CD14-positive monocyte (primary cell): Measurements from ENCODE around the gene ACSL6. TPM values are rescaled to one million over a fixed set of nuclear protein-coding genes. Genes with fewer than 3 reads are reported as not detected.

ENCODE experiments used
- DNase-seq, 3 donors: peaks; one replicate each; pipeline ENCODE4 v3.0.0-alpha.2; 2011 to 2022
- H2AFZ ChIP-seq: 2 replicates; pipeline ENCODE4 v1.6.0; 2012; ENCODE audit warnings: mild to moderate bottlenecking, low read depth, low read length, inconsistent platforms; ENCODE audit not compliant: insufficient read depth, poor library complexity, severe bottlenecking
- H3K27ac ChIP-seq, 2 donors: 1 replicate in 1 of 2; 2 replicates in 1 of 2; pipeline ENCODE4 v1.5.1; 2012 to 2013; ENCODE audit warnings: low read length in 2 of 2, control low read depth in 1 of 2, inconsistent platforms in 1 of 2, low read depth in 1 of 2, mild to moderate bottlenecking in 1 of 2
- H3K27me3 ChIP-seq, 2 donors: one replicate each; pipeline versions ENCODE4 v1.6.0 to v1.6.1; 2011 to 2013; ENCODE audit warnings: low read length in 2 of 2; ENCODE audit not compliant: control insufficient read depth in 2 of 2, insufficient read depth in 2 of 2
- H3K36me3 ChIP-seq, 2 donors: replicated peaks in 1 of 2; 1 replicate in 1 of 2; 2 replicates in 1 of 2; pipeline versions ENCODE4 v1.5.1 to v1.6.1; 2012 to 2013; ENCODE audit warnings: low read length in 2 of 2, control low read depth in 1 of 2, inconsistent platforms in 1 of 2, mild to moderate bottlenecking in 1 of 2; ENCODE audit not compliant: insufficient read depth in 2 of 2, control insufficient read depth in 1 of 2
- H3K4me1 ChIP-seq, 2 donors: 1 replicate in 1 of 2; 2 replicates in 1 of 2; pipeline versions ENCODE4 v1.5.1 to v1.6.1; 2012 to 2013; ENCODE audit warnings: low read length in 2 of 2, control low read depth in 1 of 2, inconsistent platforms in 1 of 2, mild to moderate bottlenecking in 1 of 2, moderate library complexity in 1 of 2; ENCODE audit not compliant: insufficient read depth in 2 of 2, control insufficient read depth in 1 of 2
- H3K4me2 ChIP-seq: replicated peaks from 2 replicates; pipeline ENCODE3; 2012; ENCODE audit warnings: low read length, moderate library complexity, mild to moderate bottlenecking; ENCODE audit not compliant: poor library complexity, severe bottlenecking; ENCODE audit errors: extremely low read depth
- H3K4me3 ChIP-seq, 3 experiments: fragments of 200-600 bp in 1 of 3; sonication (generic) in 1 of 3; replicated peaks in 1 of 3; 1 replicate in 2 of 3; 2 replicates in 1 of 3; pipeline ENCODE4 v1.5.1; 2011 to 2013; ENCODE audit warnings: low read length in 3 of 3, mild to moderate bottlenecking in 3 of 3, control low read depth in 2 of 3, low read depth in 2 of 3, inconsistent platforms in 1 of 3, moderate library complexity in 1 of 3
- H3K79me2 ChIP-seq: 2 replicates; pipeline ENCODE4 v1.6.0; 2012; ENCODE audit warnings: mild to moderate bottlenecking, control low read depth, inconsistent platforms, low read length, moderate library complexity; ENCODE audit not compliant: insufficient read depth
- H3K9ac ChIP-seq: 2 replicates; pipeline ENCODE4 v1.6.0; 2017; ENCODE audit warnings: low read length, mild to moderate bottlenecking; ENCODE audit not compliant: insufficient read depth, poor library complexity, severe bottlenecking
- H3K9me3 ChIP-seq, 2 donors: replicated peaks in 1 of 2; 1 replicate in 1 of 2; 2 replicates in 1 of 2; pipeline versions ENCODE4 v1.5.1 to v1.6.1; 2012 to 2013; ENCODE audit warnings: low read length in 2 of 2, control low read depth in 1 of 2; ENCODE audit not compliant: control insufficient read depth in 1 of 2, insufficient read depth in 1 of 2
- H4K20me1 ChIP-seq: 2 replicates; pipeline ENCODE4 v1.6.0; 2012; ENCODE audit warnings: mild to moderate bottlenecking, low read length, control low read depth, moderate library complexity; ENCODE audit not compliant: insufficient read depth
- H3K27ac Mint-ChIP-seq, 7 donors: one replicate each; pipeline ENCODE4 v1.8.0; 2020; ENCODE audit warnings: mild to moderate bottlenecking in 7 of 7, mixed read lengths in 7 of 7, moderate library complexity in 6 of 7, inconsistent platforms in 2 of 7
- H3K27me3 Mint-ChIP-seq, 3 donors: one replicate each; pipeline ENCODE4 v1.8.0; 2021 to 2022; ENCODE audit warnings: low read depth in 3 of 3, mild to moderate bottlenecking in 3 of 3, mixed read lengths in 3 of 3, moderate library complexity in 3 of 3, inconsistent platforms in 1 of 3
- H3K36me3 Mint-ChIP-seq, 2 donors: one replicate each; pipeline ENCODE4 v1.8.0; 2020; ENCODE audit warnings: mixed read lengths in 2 of 2, inconsistent platforms in 1 of 2, mild to moderate bottlenecking in 1 of 2
- H3K4me1 Mint-ChIP-seq: one replicate; pipeline ENCODE4 v1.8.0; 2020; ENCODE audit warnings: mild to moderate bottlenecking, mixed read lengths
- H3K4me3 Mint-ChIP-seq, 2 donors: one replicate each; pipeline ENCODE4 v1.8.0; 2020; ENCODE audit warnings: mild to moderate bottlenecking in 2 of 2, mixed read lengths in 2 of 2, moderate library complexity in 1 of 2
- H3K9me3 Mint-ChIP-seq, 7 donors: one replicate each; pipeline ENCODE4 v1.8.0; 2020 to 2022; ENCODE audit warnings: mixed read lengths in 7 of 7, mild to moderate bottlenecking in 6 of 7, moderate library complexity in 6 of 7, inconsistent platforms in 2 of 7
- WGBS: methylation state at CpG from one replicate; pipeline ENCODE4 v1.1.5; 2013; ENCODE audit warnings: missing lambda C conversion rate; ENCODE audit not compliant: insufficient coverage; 5-methylcytosine and 5-hydroxymethylcytosine counted together
- intact Hi-C, 2 donors: fragments of 100-400 bp; cut with micrococcal nuclease; formaldehyde crosslinking; loops; one replicate each; pipeline versions ENCODE4 v1.15.0 to v1.15.1; 2023
- polyA plus RNA-seq, 3 donors: library from polyadenylated mRNA; depleted of rRNA in 1 of 3; unstranded in 2 of 3; stranded (reverse) in 1 of 3; fragments of 300-500 nt in 2 of 3; fragments of >200 nt in 1 of 3; fragmentation: Illumina TruSeq in 2 of 3; gene quantifications; 1 replicate in 2 of 3; 2 replicates in 1 of 3; pipeline ENCODE4 v1.2.3, GENCODE V29; 2012 to 2021
- TF ChIP-seq, protein P1 (sequence below): fragments of 200-600 bp; IDR thresholded peaks from one replicate; pipeline ENCODE4 v1.8.0; 2022; ENCODE audit warnings: antibody characterized with exemption, mild to moderate bottlenecking

The ACSL6 gene
- polyA plus RNA-seq, 3 donors = 0.45 TPM; not detected in 2

DNA sequence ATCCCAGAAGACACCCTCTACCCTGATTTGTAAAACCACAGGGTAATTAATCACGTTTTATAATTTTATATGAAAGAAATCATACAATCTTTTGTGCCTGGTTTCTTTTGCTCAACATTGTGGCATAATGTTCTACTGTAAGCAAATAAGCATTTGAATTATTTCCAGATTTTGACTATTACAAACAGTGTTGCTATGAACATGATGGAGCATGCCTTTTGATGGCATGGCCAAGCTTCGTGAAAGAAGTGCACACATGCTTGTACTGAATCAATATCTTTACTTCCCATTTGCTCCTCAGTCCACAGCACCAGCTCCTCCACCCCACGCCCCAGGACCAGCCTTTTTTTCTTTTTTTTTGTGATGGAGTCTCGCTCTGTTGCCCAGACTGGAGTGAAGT, 29.9 kb downstream of the ACSL6 start:
- Histone ChIP-seq H3K4me1 (no peaks in the 10 kb centered on the region), H4K20me1 (no peaks in the 10 kb centered on the region), H3K79me2 (no peaks in the 10 kb centered on the region), H3K4me3 (no peak overlapping the region), H3K9ac (no peak overlapping the region), H3K27ac (no peak overlapping the region), H3K9me3 (no peaks in the 10 kb centered on the region), H3K36me3 (no peaks in the 10 kb centered on the region), H2AFZ (no peak overlapping the region), H3K4me2 (no peak overlapping the region), H3K27me3 (no peaks in the 10 kb centered on the region)
- Mint-ChIP-seq H3K4me1 (no peaks in the 10 kb centered on the region), H3K36me3 (no peaks in the 10 kb centered on the region), H3K9me3 (no peaks in the 10 kb centered on the region), H3K27ac (no peak overlapping the region), H3K27me3 (peaks cover 6 to 8% (median 6%) of the 10 kb centered on the region in 3 donors), H3K4me3 (no peak overlapping the region)
- DNase-seq = no peak
- TF ChIP-seq, protein P1, sequence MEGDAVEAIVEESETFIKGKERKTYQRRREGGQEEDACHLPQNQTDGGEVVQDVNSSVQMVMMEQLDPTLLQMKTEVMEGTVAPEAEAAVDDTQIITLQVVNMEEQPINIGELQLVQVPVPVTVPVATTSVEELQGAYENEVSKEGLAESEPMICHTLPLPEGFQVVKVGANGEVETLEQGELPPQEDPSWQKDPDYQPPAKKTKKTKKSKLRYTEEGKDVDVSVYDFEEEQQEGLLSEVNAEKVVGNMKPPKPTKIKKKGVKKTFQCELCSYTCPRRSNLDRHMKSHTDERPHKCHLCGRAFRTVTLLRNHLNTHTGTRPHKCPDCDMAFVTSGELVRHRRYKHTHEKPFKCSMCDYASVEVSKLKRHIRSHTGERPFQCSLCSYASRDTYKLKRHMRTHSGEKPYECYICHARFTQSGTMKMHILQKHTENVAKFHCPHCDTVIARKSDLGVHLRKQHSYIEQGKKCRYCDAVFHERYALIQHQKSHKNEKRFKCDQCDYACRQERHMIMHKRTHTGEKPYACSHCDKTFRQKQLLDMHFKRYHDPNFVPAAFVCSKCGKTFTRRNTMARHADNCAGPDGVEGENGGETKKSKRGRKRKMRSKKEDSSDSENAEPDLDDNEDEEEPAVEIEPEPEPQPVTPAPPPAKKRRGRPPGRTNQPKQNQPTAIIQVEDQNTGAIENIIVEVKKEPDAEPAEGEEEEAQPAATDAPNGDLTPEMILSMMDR = no peak
- intact Hi-C loops = no loop called here
- 93% methylated on average over 3 of the region's 4 CpGs for WGBS

DNA sequence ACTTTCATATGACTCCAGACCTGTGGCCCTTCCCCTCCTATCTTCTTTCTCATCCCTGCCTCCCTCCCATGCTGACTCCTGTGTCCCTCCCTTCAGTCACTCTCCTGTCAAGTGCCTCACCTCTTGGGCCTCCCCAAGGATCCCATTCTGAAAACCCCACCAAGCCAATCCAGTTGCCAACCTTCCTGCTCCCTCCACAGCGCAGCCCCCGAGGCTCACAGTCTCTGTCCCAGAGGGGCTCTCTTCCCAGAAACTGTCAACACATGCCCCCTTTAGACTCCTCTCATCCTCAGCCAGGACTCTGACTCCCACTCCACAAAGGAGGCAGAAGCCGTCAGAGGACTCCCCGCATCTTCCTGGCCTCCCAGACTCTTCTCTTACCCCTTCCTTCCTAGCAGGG, 30.8 kb downstream of the ACSL6 start:
- no peaks in the 10 kb centered on the region for H3K79me2 ChIP-seq
- Mint-ChIP-seq H3K27ac (no peak overlapping the region), H3K4me3 (no peak overlapping the region), H3K9me3 (no peaks in the 10 kb centered on the region), H3K27me3 (peaks cover 6 to 8% (median 6%) of the 10 kb centered on the region in 3 donors), H3K36me3 (no peaks in the 10 kb centered on the region), H3K4me1 (no peaks in the 10 kb centered on the region)
- WGBS = 84% methylated on average over 4 of the region's 4 CpGs
- no peak overlapping the region for H3K9ac ChIP-seq
- TF ChIP-seq, protein P1 = no peak
- DNase-seq = no peak
- H3K36me3 ChIP-seq = no peaks in the 10 kb centered on the region
- intact Hi-C loops = no loop called here
- H3K4me2 ChIP-seq = no peak overlapping the region
- H2AFZ ChIP-seq = no peak overlapping the region
- no peaks in the 10 kb centered on the region for H3K27me3 ChIP-seq
- H4K20me1 ChIP-seq = no peaks in the 10 kb centered on the region
- no peak overlapping the region for H3K27ac ChIP-seq
- no peaks in the 10 kb centered on the region for H3K9me3 ChIP-seq
- H3K4me1 ChIP-seq = no peaks in the 10 kb centered on the region
- no peak overlapping the region for H3K4me3 ChIP-seq
